Neural progenitor cell (in vitro differentiated cells): ENCODE measurements around the gene FATE1.

Experiments used
- EZH2 ChIP-seq: fragments of 200-600 bp; sonication (generic); IDR thresholded peaks from 2 replicates; pipeline ENCODE4 v1.6.1; 2017; ENCODE audit warnings: antibody characterized with exemption, mild to moderate bottlenecking, moderate library complexity
- TF ChIP-seq, protein P1 (sequence below): fragments of 200-600 bp; sonication (generic); IDR thresholded peaks from 2 replicates; pipeline ENCODE4 v1.5.1; 2017; ENCODE audit warnings: antibody characterized with exemption, mild to moderate bottlenecking

DNA sequence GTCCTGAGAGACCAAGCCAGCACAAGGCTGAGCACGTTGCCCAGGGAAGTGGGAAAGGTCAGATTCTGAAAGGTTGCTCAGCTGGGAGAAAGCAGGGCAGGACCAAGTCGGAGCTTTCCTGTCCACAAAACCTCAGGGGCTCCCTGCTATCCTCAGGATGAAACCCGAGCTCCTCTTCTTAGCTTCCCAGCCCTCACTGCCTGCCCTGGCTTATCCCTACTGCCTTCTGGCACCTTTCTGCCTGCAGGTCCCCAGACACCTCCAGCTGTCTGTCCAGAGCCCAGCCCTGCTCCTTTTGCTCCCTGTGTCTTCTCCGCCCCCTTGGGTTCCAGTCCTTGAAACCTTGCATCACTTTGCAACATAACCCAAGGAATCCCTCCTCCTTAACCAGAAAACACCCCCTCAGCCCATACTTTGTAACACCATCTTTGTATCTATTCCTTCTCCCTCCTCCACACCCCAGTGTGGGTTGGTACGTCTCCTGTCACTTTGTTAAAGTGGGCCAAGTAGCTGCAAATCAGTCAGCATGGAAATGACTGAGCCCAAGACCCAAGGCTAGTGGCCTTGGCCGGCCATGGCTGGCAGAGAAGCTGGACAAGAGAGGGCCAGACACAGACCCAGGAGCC lies 40.6 kb upstream of the FATE1 start:
- TF ChIP-seq, protein P1, sequence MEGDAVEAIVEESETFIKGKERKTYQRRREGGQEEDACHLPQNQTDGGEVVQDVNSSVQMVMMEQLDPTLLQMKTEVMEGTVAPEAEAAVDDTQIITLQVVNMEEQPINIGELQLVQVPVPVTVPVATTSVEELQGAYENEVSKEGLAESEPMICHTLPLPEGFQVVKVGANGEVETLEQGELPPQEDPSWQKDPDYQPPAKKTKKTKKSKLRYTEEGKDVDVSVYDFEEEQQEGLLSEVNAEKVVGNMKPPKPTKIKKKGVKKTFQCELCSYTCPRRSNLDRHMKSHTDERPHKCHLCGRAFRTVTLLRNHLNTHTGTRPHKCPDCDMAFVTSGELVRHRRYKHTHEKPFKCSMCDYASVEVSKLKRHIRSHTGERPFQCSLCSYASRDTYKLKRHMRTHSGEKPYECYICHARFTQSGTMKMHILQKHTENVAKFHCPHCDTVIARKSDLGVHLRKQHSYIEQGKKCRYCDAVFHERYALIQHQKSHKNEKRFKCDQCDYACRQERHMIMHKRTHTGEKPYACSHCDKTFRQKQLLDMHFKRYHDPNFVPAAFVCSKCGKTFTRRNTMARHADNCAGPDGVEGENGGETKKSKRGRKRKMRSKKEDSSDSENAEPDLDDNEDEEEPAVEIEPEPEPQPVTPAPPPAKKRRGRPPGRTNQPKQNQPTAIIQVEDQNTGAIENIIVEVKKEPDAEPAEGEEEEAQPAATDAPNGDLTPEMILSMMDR: no peak
- no peak for TF ChIP-seq EZH2
